H1 (cell line): ENCODE data around the gene AZGP1. TPM values are rescaled to one million over a fixed set of nuclear protein-coding genes. Genes with fewer than 3 reads are reported as not detected.

Experiments
- ATF2 ChIP-seq: IDR thresholded peaks from 2 replicates; pipeline ENCODE4 v1.6.1; 2012; ENCODE audit warnings: low read length, inconsistent platforms
- ATF3 ChIP-seq: IDR thresholded peaks from 2 replicates; pipeline ENCODE4 v1.6.1; 2011; ENCODE audit warnings: low read depth, mild to moderate bottlenecking, low read length; ENCODE audit not compliant: insufficient read depth
- BCL11A ChIP-seq, 2 experiments: IDR thresholded peaks; one replicate each; pipeline ENCODE4 v1.6.1; 2011; ENCODE audit warnings: low read depth in 2 of 2, low read length in 2 of 2, mild to moderate bottlenecking in 2 of 2
- CEBPB ChIP-seq: IDR thresholded peaks from 2 replicates; pipeline ENCODE4 v1.6.1; 2012; ENCODE audit warnings: low read depth, low read length
- CHD2 ChIP-seq: IDR thresholded peaks from 2 replicates; pipeline ENCODE4 v1.6.1; 2012; ENCODE audit warnings: low read length, improper control_type of control experiment
- CTBP2 ChIP-seq: IDR thresholded peaks from 2 replicates; pipeline ENCODE4 v1.7.0; 2011; ENCODE audit warnings: borderline replicate concordance, mild to moderate bottlenecking, moderate library complexity, mixed read lengths, low read length; ENCODE audit not compliant: insufficient read depth, insufficient read length
- CTCF ChIP-seq, 3 experiments: IDR thresholded peaks; 1 replicate in 2 of 3; 2 replicates in 1 of 3; pipeline versions ENCODE4 v1.5.1 to v1.6.1; 2011; ENCODE audit warnings: low read length in 3 of 3, mild to moderate bottlenecking in 3 of 3, inconsistent platforms in 2 of 3, low read depth in 1 of 3, moderate library complexity in 1 of 3; ENCODE audit not compliant: insufficient read depth in 1 of 3; ENCODE audit errors: control extremely low read depth in 1 of 3
- EGR1 ChIP-seq: IDR thresholded peaks from 2 replicates; pipeline ENCODE4 v1.6.1; 2011; ENCODE audit warnings: low read depth, low read length, borderline replicate concordance
- EZH2 ChIP-seq: fragments of 200-600 bp; sonication (generic); IDR thresholded peaks from 2 replicates; pipeline ENCODE4 v1.7.1; 2012; ENCODE audit warnings: low read depth, mild to moderate bottlenecking, moderate library complexity, low read length, inconsistent platforms; ENCODE audit not compliant: severe bottlenecking
- GTF2F1 ChIP-seq: IDR thresholded peaks from 2 replicates; pipeline ENCODE4 v1.6.1; 2012; ENCODE audit warnings: low read depth, low read length, improper control_type of control experiment, borderline replicate concordance
- JUN ChIP-seq: IDR thresholded peaks from 2 replicates; pipeline ENCODE4 v1.6.1; 2011; ENCODE audit warnings: low read depth, mild to moderate bottlenecking, improper control_type of control experiment, low read length
- KDM4A ChIP-seq: IDR thresholded peaks from one replicate; pipeline ENCODE4 v1.7.1; 2012; ENCODE audit warnings: low read depth, mild to moderate bottlenecking, moderate library complexity, low read length, inconsistent platforms; ENCODE audit not compliant: severe bottlenecking
- NANOG ChIP-seq: IDR thresholded peaks from 2 replicates; pipeline ENCODE4 v1.6.1; 2011; ENCODE audit warnings: low read length, low read depth, mild to moderate bottlenecking, inconsistent platforms; ENCODE audit not compliant: insufficient read depth, poor library complexity, severe bottlenecking
- RFX5 ChIP-seq: IDR thresholded peaks from 2 replicates; pipeline ENCODE4 v1.6.1; 2011; ENCODE audit warnings: low read depth, low read length, improper control_type of control experiment, borderline replicate concordance
- RNF2 ChIP-seq: fragments of 200-900, 300-1000 bp; sonication (generic); IDR thresholded peaks from 2 replicates; pipeline ENCODE4 v1.7.1; 2016; ENCODE audit warnings: borderline replicate concordance, low read depth, mild to moderate bottlenecking, antibody characterized with exemption, low read length; ENCODE audit not compliant: poor library complexity, severe bottlenecking; ENCODE audit errors: missing control alignments
- SIX5 ChIP-seq: IDR thresholded peaks from 2 replicates; pipeline ENCODE4 v1.6.1; 2011; ENCODE audit warnings: mild to moderate bottlenecking, low read depth, low read length
- SP1 ChIP-seq: IDR thresholded peaks from 2 replicates; pipeline ENCODE4 v1.6.1; 2011; ENCODE audit warnings: low read depth, low read length
- TBP ChIP-seq: IDR thresholded peaks from 2 replicates; pipeline ENCODE4 v1.6.1; 2011; ENCODE audit warnings: low read depth, low read length, improper control_type of control experiment
- TCF12 ChIP-seq: IDR thresholded peaks from 2 replicates; pipeline ENCODE4 v1.6.1; 2011; ENCODE audit warnings: low read depth, mild to moderate bottlenecking, low read length
- polyA plus RNA-seq, 7 experiments: library from polyadenylated mRNA; depleted of rRNA in 3 of 7; stranded (reverse) in 5 of 7; unstranded in 2 of 7; fragments of >200 nt in 5 of 7; fragments of 200-250 nt in 2 of 7; gene quantifications; 1 replicate in 5 of 7; 2 replicates in 1 of 7; 4 replicates in 1 of 7; pipeline versions ENCODE4 v1.2.1 to v1.2.3, GENCODE V29; 2011 to 2013; ENCODE audit warnings: missing spikeins in 2 of 7, mixed read lengths in 2 of 7
- total RNA-seq: library from RNA; stranded (reverse); fragmentation: NEBNext Ultra II Directional; extraction: Animal tissue kit (Norgen Biotek cat#: 25700); gene quantifications from 2 replicates; pipeline ENCODE4 v1.2.1, GENCODE V29; 2021

AZGP1 gene
- total and polyA plus RNA-seq, 2 of the 8 experiments (the other 6 are each of a cell fraction or from before 2014, with no cell fraction given), result 0.52 to 0.68 TPM

- TF ChIP-seq TBP (peak; percentile 86), ATF2 (no peak), CHD2 (no peak), BCL11A (IDR thresholded peaks at IDR 0.05; ENCODE audit: low read depth in 2 of 2, low read length in 2 of 2) (no peak), GTF2F1 (0 out of 2 replicates have a peak, but pooled peaks have one; percentile 41), SIX5 (no peak), NANOG (no peak), CTCF (IDR thresholded peaks at IDR 0.05; ENCODE audit: control extremely low read depth in 1 of 3, insufficient read depth in 1 of 3, low read depth in 1 of 3, low read length in 3 of 3) (peak in 2 of 3 experiments; percentile 16 to 24; a peak in 3 of 4 replicates), ATF3 (no peak), JUN (no peak), RFX5 (no peak), RNF2 (no peak), EGR1 (peak; percentile 45; the same call in 1 of the 2 replicates), CTBP2 (no peak), KDM4A (peak; percentile 25), TCF12 (no peak), CEBPB (no peak), EZH2 (no peak), SP1 (0 out of 2 replicates have a peak, but pooled peaks have one; percentile 12)
Observed at GRCh38 chr7:99997545-99998137, 21.8 kb upstream of the AZGP1 start (continued).
